Measurements from ENCODE around the gene CTSD.

The CTSD gene

GRCh38 chr11:1744137-1744886, 19.4 kb downstream of the CTSD start:
- in situ Hi-C loops (cut with MboI; ENCODE audit: low pct_unique_long_range_greater_than_20kb, low sequenced_read_pairs, unreplicated experiment): no loop called here
- no peak for TF ChIP-seq CTCF (IDR thresholded peaks at IDR 0.05; ENCODE audit: extremely low read depth, insufficient read depth, missing control alignments)

GRCh38 chr11:1743585-1744136, 20.1 kb downstream of the CTSD start:
- no peak for DNase-seq (ENCODE audit: low spot score)
- TF ChIP-seq CTCF (IDR thresholded peaks at IDR 0.05; ENCODE audit: extremely low read depth, insufficient read depth, missing control alignments): no peak
- in situ Hi-C loops (cut with MboI; ENCODE audit: low pct_unique_long_range_greater_than_20kb, low sequenced_read_pairs, unreplicated experiment): no loop called here

More at GRCh38 chr11:1744137-1744886, 19.4 kb downstream of the CTSD start:
- no peak for DNase-seq (ENCODE audit: low spot score)

- DNase-seq (ENCODE audit: low spot score): no peak
- in situ Hi-C loops (cut with MboI; ENCODE audit: low pct_unique_long_range_greater_than_20kb, low sequenced_read_pairs, unreplicated experiment): no loop called here
These were observed 20.7 kb downstream of the CTSD start for GRCh38 chr11:1742869-1743584.

GRCh38 chr11:1742371-1742770, 21.4 kb downstream of the CTSD start:
- TF ChIP-seq CTCF (IDR thresholded peaks at IDR 0.05; ENCODE audit: extremely low read depth, insufficient read depth, missing control alignments): no peak
- in situ Hi-C loops (cut with MboI; ENCODE audit: low pct_unique_long_range_greater_than_20kb, low sequenced_read_pairs, unreplicated experiment): no loop called here
- no peak for DNase-seq (ENCODE audit: low spot score)

More at GRCh38 chr11:1742869-1743584, 20.7 kb downstream of the CTSD start:
- TF ChIP-seq CTCF (IDR thresholded peaks at IDR 0.05; ENCODE audit: extremely low read depth, insufficient read depth, missing control alignments): no peak

GRCh38 chr11:1741741-1742140, 22.0 kb downstream of the CTSD start:
- in situ Hi-C loops (cut with MboI; ENCODE audit: low pct_unique_long_range_greater_than_20kb, low sequenced_read_pairs, unreplicated experiment): no loop called here
- no peak for TF ChIP-seq CTCF (IDR thresholded peaks at IDR 0.05; ENCODE audit: extremely low read depth, insufficient read depth, missing control alignments)
- no peak for DNase-seq (ENCODE audit: low spot score)

GRCh38 chr11:1740786-1741530, 22.8 kb downstream of the CTSD start:
- in situ Hi-C loops (cut with MboI; ENCODE audit: low pct_unique_long_range_greater_than_20kb, low sequenced_read_pairs, unreplicated experiment): no loop called here
- TF ChIP-seq CTCF (IDR thresholded peaks at IDR 0.05; ENCODE audit: extremely low read depth, insufficient read depth, missing control alignments): no peak
- no peak for DNase-seq (ENCODE audit: low spot score)
